HepG2 (cell line): ENCODE data around the gene KIAA1958. TPM values are rescaled to one million over a fixed set of nuclear protein-coding genes. Genes with fewer than 3 reads are reported as not detected.

Source experiments
- ATAC-seq: fragments of 200-7000 bp; cut with Tn5 transposase; 3 replicates; pipeline ENCODE4 v1.9.1; 2020; ENCODE audit warnings: mild to moderate bottlenecking, moderate library complexity
- BruUV-seq: library from RNA; stranded (reverse); fragments of 400-500 nt; replicated peaks from 2 replicates; lab custom pipeline; 2021; lab: Mats Ljungman, UMichigan
- CTCF ChIA-PET: fragments of 300-600 bp; formaldehyde crosslinking; extraction: SDS; loops from one replicate; lab custom pipeline; 2021; ENCODE audit warnings: low total read pairs, inconsistent platforms, low intra/inter-chr PET ratio; lab: Yijun Ruan, JAX
- POLR2A ChIA-PET: fragments of 350-600 bp; sonication (Branson Sonifier 250); formaldehyde crosslinking; loops from one replicate; lab custom pipeline; 2020; ENCODE audit warnings: antibody characterized with exemption, inconsistent platforms; lab: Yijun Ruan, JAX
- DNase-seq: peaks from one replicate; pipeline ENCODE4 v3.0.0-alpha.2; 2015; ENCODE audit warnings: low spot score
- FAIRE-seq: peaks from 3 replicates; lab custom pipeline; 2011; peaks lifted over from hg19 to GRCh38; lab: Jason Lieb, UNC
- H2AFZ ChIP-seq: one replicate; pipeline ENCODE4 v1.6.1; 2011; ENCODE audit warnings: low read length, inconsistent platforms
- H3K27ac ChIP-seq: fragments of 300-600 bp; 3 replicates; pipeline ENCODE4 v1.8.0; 2011; ENCODE audit warnings: mixed run types, mild to moderate bottlenecking, mixed read lengths, low read length, inconsistent platforms; ENCODE audit not compliant: insufficient read depth; ENCODE audit errors: extremely low read length
- H3K27me3 ChIP-seq, 2 experiments: fragments of 200-600 bp in 1 of 2; 2 replicates in 1 of 2; 3 replicates in 1 of 2; pipeline versions ENCODE4 v1.6.0 to v1.8.0; 2011; ENCODE audit warnings: low read length in 2 of 2, mild to moderate bottlenecking in 2 of 2, moderate library complexity in 2 of 2, inconsistent platforms in 1 of 2; ENCODE audit not compliant: insufficient read depth in 2 of 2, control insufficient read depth in 1 of 2
- H3K36me3 ChIP-seq, 2 experiments: fragments of 200-600 bp in 1 of 2; replicated peaks in 1 of 2; 2 replicates in 1 of 2; 3 replicates in 1 of 2; pipeline versions ENCODE4 v1.5.1 to v1.8.0; 2011; ENCODE audit warnings: low read length in 2 of 2, inconsistent platforms in 1 of 2; ENCODE audit not compliant: insufficient read depth in 2 of 2, control insufficient read depth in 1 of 2
- H3K4me1 ChIP-seq: 2 replicates; pipeline ENCODE4 v1.5.1; 2012; ENCODE audit warnings: low read length, inconsistent platforms; ENCODE audit not compliant: insufficient read depth
- H3K4me2 ChIP-seq: 2 replicates; pipeline ENCODE4 v1.6.0; 2011; ENCODE audit warnings: low read depth, low read length, inconsistent platforms
- H3K4me3 ChIP-seq, 3 experiments: fragments of 200-600 bp in 1 of 3; sonication (generic), shearing (Covaris generic) in 1 of 3; replicated peaks in 1 of 3; 2 replicates each; pipeline ENCODE4 v1.5.1; 2011 to 2016; ENCODE audit warnings: low read length in 3 of 3, inconsistent platforms in 2 of 3, low read depth in 2 of 3, mild to moderate bottlenecking in 2 of 3, control low read depth in 1 of 3, mixed read lengths in 1 of 3; ENCODE audit not compliant: insufficient read depth in 1 of 3
- H3K79me2 ChIP-seq: one replicate; pipeline ENCODE4 v1.6.1; 2011; ENCODE audit warnings: low read length, inconsistent platforms; ENCODE audit not compliant: insufficient read depth
- H3K9ac ChIP-seq: 2 replicates; pipeline ENCODE4 v1.6.0; 2011; ENCODE audit warnings: mild to moderate bottlenecking, low read depth, low read length, inconsistent platforms; ENCODE audit not compliant: insufficient read depth
- H3K9me3 ChIP-seq: 2 replicates; pipeline ENCODE4 v1.5.1; 2012; ENCODE audit warnings: mild to moderate bottlenecking, low read length
- H4K20me1 ChIP-seq: 2 replicates; pipeline ENCODE4 v1.6.0; 2011; ENCODE audit warnings: inconsistent platforms, mild to moderate bottlenecking, low read length, moderate library complexity; ENCODE audit not compliant: insufficient read depth
- CHD4 ChIP-seq: fragments of 200-600 bp; sonication (generic); IDR thresholded peaks from 2 replicates; pipeline ENCODE4 v1.7.0; 2017; ENCODE audit warnings: mild to moderate bottlenecking, low read length, borderline replicate concordance
- REPIN1 ChIP-seq: sonication (generic); formaldehyde crosslinking; IDR thresholded peaks from 2 replicates; pipeline ENCODE4 v1.8.0; 2022; ENCODE audit warnings: missing genetic modification reagents, low read depth, mild to moderate bottlenecking, borderline replicate concordance
- RNF2 ChIP-seq: fragments of 450-650 bp; conservative IDR thresholded peaks from 2 replicates; pipeline ENCODE4 v1.6.1; 2016; ENCODE audit warnings: low read depth
- STAG1 ChIP-seq: sonication (generic); formaldehyde crosslinking; IDR thresholded peaks from 2 replicates; pipeline ENCODE4 v1.4.0; 2020; ENCODE audit warnings: missing genetic modification reagents
- TRIM24 ChIP-seq: sonication (generic); formaldehyde crosslinking; IDR thresholded peaks from 2 replicates; pipeline ENCODE4 v1.8.0; 2022; ENCODE audit warnings: mild to moderate bottlenecking, missing genetic modification reagents
- ZBTB42 ChIP-seq: sonication (generic); formaldehyde crosslinking; IDR thresholded peaks from 2 replicates; pipeline ENCODE4 v1.5.0; 2020; ENCODE audit warnings: mild to moderate bottlenecking, missing genetic modification reagents
- ZFP36 ChIP-seq: fragments of 150-350 bp; IDR thresholded peaks from 2 replicates; pipeline ENCODE4 v1.6.1; 2018; ENCODE audit warnings: borderline replicate concordance, low read length, low read depth; ENCODE audit not compliant: partially characterized antibody
- ZNF180 ChIP-seq: sonication (generic); formaldehyde crosslinking; IDR thresholded peaks from 2 replicates; pipeline ENCODE4 v1.4.0; 2020; ENCODE audit warnings: low read depth, missing genetic modification reagents, borderline replicate concordance
- ZNF577 ChIP-seq: sonication (generic); formaldehyde crosslinking; IDR thresholded peaks from 2 replicates; pipeline ENCODE4 v1.4.0; 2020; ENCODE audit warnings: mild to moderate bottlenecking, low read depth, missing genetic modification reagents, borderline replicate concordance
- ZNF619 ChIP-seq: sonication (generic); formaldehyde crosslinking; IDR thresholded peaks from 2 replicates; pipeline ENCODE4 v1.4.0; 2020; ENCODE audit warnings: mild to moderate bottlenecking, missing genetic modification reagents
- ZNF780A ChIP-seq: sonication (generic); formaldehyde crosslinking; IDR thresholded peaks from 2 replicates; pipeline ENCODE4 v1.8.0; 2022; ENCODE audit warnings: mild to moderate bottlenecking, missing genetic modification reagents, moderate library complexity
- WGBS: methylation state at CpG from one replicate; pipeline ENCODE4 v1.1.6; 2017; ENCODE audit warnings: low lambda C conversion rate; 5-methylcytosine and 5-hydroxymethylcytosine counted together
- in situ Hi-C: cut with HindIII; loops from 2 replicates; pipeline ENCODE4 v1.10.0; 2017; ENCODE audit warnings: low pct_unique_long_range_greater_than_20kb; ENCODE audit not compliant: extremely low pct_ligation_motif_present
- intact Hi-C: fragments of 100-400 bp; cut with micrococcal nuclease; formaldehyde crosslinking; loops from one replicate; pipeline ENCODE4 v1.10.0; 2022; ENCODE audit not compliant: unreplicated experiment
- polyA plus RNA-seq, 8 experiments: library from polyadenylated mRNA; depleted of rRNA in 3 of 8; stranded (reverse) in 7 of 8; unstranded in 1 of 8; fragments of >200 nt; fragmentation: Illumina TruSeq in 4 of 8; extraction: Trizol in 4 of 8; gene quantifications; 2 replicates each; pipeline versions ENCODE4 v1.2.1 to v1.2.3, GENCODE V29; 2011 to 2016; ENCODE audit warnings: low read depth in 4 of 8, missing spikeins in 1 of 8, mixed read lengths in 1 of 8; ENCODE audit not compliant: insufficient read depth in 1 of 8
- total RNA-seq, 5 experiments: library from RNA; depleted of rRNA; stranded (reverse); fragments of >200 nt; fragmentation: Illumina TruSeq; extraction: Trizol; gene quantifications; 2 replicates each; pipeline ENCODE4 v1.2.3, GENCODE V29; 2016; ENCODE audit warnings: low read depth in 1 of 5
- TF ChIP-seq, protein P1 (sequence below): sonication (generic); formaldehyde crosslinking; IDR thresholded peaks from 2 replicates; pipeline ENCODE4 v1.8.0; 2022; ENCODE audit warnings: missing genetic modification reagents, mild to moderate bottlenecking, borderline replicate concordance
- TF ChIP-seq, protein P2 (sequence below): sonication (generic); formaldehyde crosslinking; IDR thresholded peaks from 2 replicates; pipeline ENCODE4 v1.4.0; 2020; ENCODE audit warnings: missing genetic modification reagents, borderline replicate concordance
- TF ChIP-seq, protein P3 (sequence below): sonication (generic); formaldehyde crosslinking; IDR thresholded peaks from 2 replicates; pipeline ENCODE4 v1.4.0; 2020; ENCODE audit warnings: low read depth, mild to moderate bottlenecking, missing genetic modification reagents
- TF ChIP-seq, protein P4 (sequence below), 2 experiments: IDR thresholded peaks; 2 replicates each; pipeline ENCODE4 v1.6.1; 2011 to 2012; ENCODE audit warnings: low read length in 2 of 2, borderline replicate concordance in 1 of 2, low read depth in 1 of 2, mild to moderate bottlenecking in 1 of 2, moderate library complexity in 1 of 2
- TF ChIP-seq, protein P5 (sequence below): sonication (generic); formaldehyde crosslinking; IDR thresholded peaks from 2 replicates; pipeline ENCODE4 v1.4.0; 2020; ENCODE audit warnings: mild to moderate bottlenecking, low read depth, missing genetic modification reagents

Gene KIAA1958
- total and polyA plus RNA-seq, 2 of the 13 experiments (the other 11 are each of a cell fraction or from before 2014, with no cell fraction given): 8.5 to 10.3 TPM

DNA sequence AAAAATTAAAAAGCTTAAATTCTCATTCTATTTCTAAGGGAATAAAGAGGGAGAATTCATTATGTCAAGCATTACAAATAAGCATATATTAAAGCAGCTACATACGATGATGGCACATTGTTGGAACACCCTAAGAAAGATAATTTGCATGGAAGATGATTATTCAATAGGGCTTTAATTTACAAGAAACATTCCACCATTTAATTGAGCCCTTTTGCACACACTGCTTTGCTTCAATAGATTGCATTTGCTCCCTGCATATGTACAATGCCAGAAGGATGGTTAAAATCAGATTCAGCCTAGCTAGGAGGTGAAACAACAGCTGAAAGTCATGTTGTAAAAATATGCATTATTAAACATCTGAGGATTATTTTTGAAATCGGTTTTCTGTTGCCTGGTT, 21.8 kb downstream of the KIAA1958 start:
- H3K27me3 ChIP-seq: no peaks in the 10 kb centered on the region
- peaks cover 74% of the 10 kb centered on the region for H3K4me1 ChIP-seq
- intact Hi-C loops (no loop called here), in situ Hi-C loops (no loop called here)
- no peak overlapping the region for H3K4me2 ChIP-seq
- DNase-seq (no peak), ATAC-seq (no peak), FAIRE-seq (no peak)
- H3K4me3 ChIP-seq: no peak overlapping the region
- no peak overlapping the region for H3K27ac ChIP-seq
- BruUV-seq: no TSS peak
- H3K9me3 ChIP-seq: no peaks in the 10 kb centered on the region
- WGBS: 89% methylated on average over 2 of the region's 2 CpGs
- H2AFZ ChIP-seq: no peak overlapping the region
- TF ChIP-seq STAG1: no peak
- no peak for TF ChIP-seq ZNF619 (CRISPR knock-in tag)
- TF ChIP-seq, protein P1, sequence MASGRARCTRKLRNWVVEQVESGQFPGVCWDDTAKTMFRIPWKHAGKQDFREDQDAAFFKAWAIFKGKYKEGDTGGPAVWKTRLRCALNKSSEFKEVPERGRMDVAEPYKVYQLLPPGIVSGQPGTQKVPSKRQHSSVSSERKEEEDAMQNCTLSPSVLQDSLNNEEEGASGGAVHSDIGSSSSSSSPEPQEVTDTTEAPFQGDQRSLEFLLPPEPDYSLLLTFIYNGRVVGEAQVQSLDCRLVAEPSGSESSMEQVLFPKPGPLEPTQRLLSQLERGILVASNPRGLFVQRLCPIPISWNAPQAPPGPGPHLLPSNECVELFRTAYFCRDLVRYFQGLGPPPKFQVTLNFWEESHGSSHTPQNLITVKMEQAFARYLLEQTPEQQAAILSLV (CRISPR knock-in tag): no peak
- TF ChIP-seq, protein P2, sequence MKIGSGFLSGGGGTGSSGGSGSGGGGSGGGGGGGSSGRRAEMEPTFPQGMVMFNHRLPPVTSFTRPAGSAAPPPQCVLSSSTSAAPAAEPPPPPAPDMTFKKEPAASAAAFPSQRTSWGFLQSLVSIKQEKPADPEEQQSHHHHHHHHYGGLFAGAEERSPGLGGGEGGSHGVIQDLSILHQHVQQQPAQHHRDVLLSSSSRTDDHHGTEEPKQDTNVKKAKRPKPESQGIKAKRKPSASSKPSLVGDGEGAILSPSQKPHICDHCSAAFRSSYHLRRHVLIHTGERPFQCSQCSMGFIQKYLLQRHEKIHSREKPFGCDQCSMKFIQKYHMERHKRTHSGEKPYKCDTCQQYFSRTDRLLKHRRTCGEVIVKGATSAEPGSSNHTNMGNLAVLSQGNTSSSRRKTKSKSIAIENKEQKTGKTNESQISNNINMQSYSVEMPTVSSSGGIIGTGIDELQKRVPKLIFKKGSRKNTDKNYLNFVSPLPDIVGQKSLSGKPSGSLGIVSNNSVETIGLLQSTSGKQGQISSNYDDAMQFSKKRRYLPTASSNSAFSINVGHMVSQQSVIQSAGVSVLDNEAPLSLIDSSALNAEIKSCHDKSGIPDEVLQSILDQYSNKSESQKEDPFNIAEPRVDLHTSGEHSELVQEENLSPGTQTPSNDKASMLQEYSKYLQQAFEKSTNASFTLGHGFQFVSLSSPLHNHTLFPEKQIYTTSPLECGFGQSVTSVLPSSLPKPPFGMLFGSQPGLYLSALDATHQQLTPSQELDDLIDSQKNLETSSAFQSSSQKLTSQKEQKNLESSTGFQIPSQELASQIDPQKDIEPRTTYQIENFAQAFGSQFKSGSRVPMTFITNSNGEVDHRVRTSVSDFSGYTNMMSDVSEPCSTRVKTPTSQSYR (CRISPR knock-in tag): no peak
- no peak for TF ChIP-seq CHD4
- no peak for TF ChIP-seq ZNF780A
- TF ChIP-seq ZNF577 (CRISPR knock-in tag): no peak
- TF ChIP-seq, protein P3, sequence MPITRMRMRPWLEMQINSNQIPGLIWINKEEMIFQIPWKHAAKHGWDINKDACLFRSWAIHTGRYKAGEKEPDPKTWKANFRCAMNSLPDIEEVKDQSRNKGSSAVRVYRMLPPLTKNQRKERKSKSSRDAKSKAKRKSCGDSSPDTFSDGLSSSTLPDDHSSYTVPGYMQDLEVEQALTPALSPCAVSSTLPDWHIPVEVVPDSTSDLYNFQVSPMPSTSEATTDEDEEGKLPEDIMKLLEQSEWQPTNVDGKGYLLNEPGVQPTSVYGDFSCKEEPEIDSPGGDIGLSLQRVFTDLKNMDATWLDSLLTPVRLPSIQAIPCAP (CRISPR knock-in tag): no peak
- TF ChIP-seq ZFP36: no peak
- no peak for TF ChIP-seq TRIM24
- TF ChIP-seq ZNF180 (CRISPR knock-in tag): no peak
- TF ChIP-seq ZBTB42 (CRISPR knock-in tag): no peak
- TF ChIP-seq REPIN1: no peak
- TF ChIP-seq, protein P4, sequence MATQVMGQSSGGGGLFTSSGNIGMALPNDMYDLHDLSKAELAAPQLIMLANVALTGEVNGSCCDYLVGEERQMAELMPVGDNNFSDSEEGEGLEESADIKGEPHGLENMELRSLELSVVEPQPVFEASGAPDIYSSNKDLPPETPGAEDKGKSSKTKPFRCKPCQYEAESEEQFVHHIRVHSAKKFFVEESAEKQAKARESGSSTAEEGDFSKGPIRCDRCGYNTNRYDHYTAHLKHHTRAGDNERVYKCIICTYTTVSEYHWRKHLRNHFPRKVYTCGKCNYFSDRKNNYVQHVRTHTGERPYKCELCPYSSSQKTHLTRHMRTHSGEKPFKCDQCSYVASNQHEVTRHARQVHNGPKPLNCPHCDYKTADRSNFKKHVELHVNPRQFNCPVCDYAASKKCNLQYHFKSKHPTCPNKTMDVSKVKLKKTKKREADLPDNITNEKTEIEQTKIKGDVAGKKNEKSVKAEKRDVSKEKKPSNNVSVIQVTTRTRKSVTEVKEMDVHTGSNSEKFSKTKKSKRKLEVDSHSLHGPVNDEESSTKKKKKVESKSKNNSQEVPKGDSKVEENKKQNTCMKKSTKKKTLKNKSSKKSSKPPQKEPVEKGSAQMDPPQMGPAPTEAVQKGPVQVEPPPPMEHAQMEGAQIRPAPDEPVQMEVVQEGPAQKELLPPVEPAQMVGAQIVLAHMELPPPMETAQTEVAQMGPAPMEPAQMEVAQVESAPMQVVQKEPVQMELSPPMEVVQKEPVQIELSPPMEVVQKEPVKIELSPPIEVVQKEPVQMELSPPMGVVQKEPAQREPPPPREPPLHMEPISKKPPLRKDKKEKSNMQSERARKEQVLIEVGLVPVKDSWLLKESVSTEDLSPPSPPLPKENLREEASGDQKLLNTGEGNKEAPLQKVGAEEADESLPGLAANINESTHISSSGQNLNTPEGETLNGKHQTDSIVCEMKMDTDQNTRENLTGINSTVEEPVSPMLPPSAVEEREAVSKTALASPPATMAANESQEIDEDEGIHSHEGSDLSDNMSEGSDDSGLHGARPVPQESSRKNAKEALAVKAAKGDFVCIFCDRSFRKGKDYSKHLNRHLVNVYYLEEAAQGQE (IDR thresholded peaks at IDR 0.05; ENCODE audit: borderline replicate concordance in 1 of 2, low read depth in 1 of 2, low read length in 2 of 2): no peak
- no peak for TF ChIP-seq RNF2
- TF ChIP-seq, protein P5, sequence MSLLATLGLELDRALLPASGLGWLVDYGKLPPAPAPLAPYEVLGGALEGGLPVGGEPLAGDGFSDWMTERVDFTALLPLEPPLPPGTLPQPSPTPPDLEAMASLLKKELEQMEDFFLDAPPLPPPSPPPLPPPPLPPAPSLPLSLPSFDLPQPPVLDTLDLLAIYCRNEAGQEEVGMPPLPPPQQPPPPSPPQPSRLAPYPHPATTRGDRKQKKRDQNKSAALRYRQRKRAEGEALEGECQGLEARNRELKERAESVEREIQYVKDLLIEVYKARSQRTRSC: no peak
- no peak overlapping the region for H3K9ac ChIP-seq
- ChIA-PET CTCF (no interaction called here), POLR2A (no interaction called here)
- peaks cover 26% of the 10 kb centered on the region for H4K20me1 ChIP-seq
- peaks cover 80% of the 10 kb centered on the region for H3K79me2 ChIP-seq
- no peaks in the 10 kb centered on the region for H3K36me3 ChIP-seq
